Hindlimb muscle (tissue), 1 donor: Measurements from ENCODE around the gene DIAPH3. TPM values are rescaled to one million over a fixed set of nuclear protein-coding genes. Genes with fewer than 3 reads are reported as not detected.
"Not testable (repeated sequence)": the region's sequence is repeated elsewhere in the genome, so short reads cannot be mapped to it uniquely, and the experiment has no call there.

Experiments
- DNase-seq: peaks from one replicate; pipeline ENCODE4 v3.0.0-alpha.2; 2013
- polyA plus RNA-seq: library from polyadenylated mRNA; unstranded; fragments of 120-200 nt; gene quantifications from one replicate; pipeline ENCODE4 v1.2.1, GENCODE V29; 2013; ENCODE audit not compliant: insufficient read length

The DIAPH3 gene
- polyA plus RNA-seq = 6.3 TPM

GRCh38 chr13:60163478-60164233 is at the start of gene DIAPH3:
TSS of gene DIAPH3 (minus strand) at chr13:60163928. CDS start at chr13:60163766, 162 bp downstream.
- DNase-seq = peak; percentile 98

GRCh38 chr13:60213236-60213744 is 49.6 kb upstream of the DIAPH3 start:
- no peak for DNase-seq

- DNase-seq = no peak
Observed at GRCh38 chr13:60211548-60211947, 47.8 kb upstream of the DIAPH3 start.

- peak; percentile 68 for DNase-seq
Observed at GRCh38 chr13:60210510-60211330, 47.0 kb upstream of the DIAPH3 start.

- DNase-seq = not testable (repeated sequence)
Observed at GRCh38 chr13:60205499-60205898, 41.8 kb upstream of the DIAPH3 start.

- DNase-seq = no peak
Observed at GRCh38 chr13:60201286-60201685, 37.6 kb upstream of the DIAPH3 start.

- not testable (repeated sequence) for DNase-seq
Observed at GRCh38 chr13:60195893-60196292, 32.2 kb upstream of the DIAPH3 start.

GRCh38 chr13:60182907-60183306 is 19.2 kb upstream of the DIAPH3 start:
- no peak for DNase-seq

- no peak for DNase-seq
Observed at GRCh38 chr13:60178327-60178726, 14.6 kb upstream of the DIAPH3 start.

GRCh38 chr13:60175571-60175970 is 11.8 kb upstream of the DIAPH3 start:
- no peak for DNase-seq

GRCh38 chr13:60174113-60174512 is 10.4 kb upstream of the DIAPH3 start:
- no peak for DNase-seq

- no peak for DNase-seq
Observed at GRCh38 chr13:60172111-60172510, 8.4 kb upstream of the DIAPH3 start.

- DNase-seq = no peak
Observed at GRCh38 chr13:60170414-60170813, 6.7 kb upstream of the DIAPH3 start.

GRCh38 chr13:60169239-60170031 is 5.7 kb upstream of the DIAPH3 start:
- no peak for DNase-seq

- no peak for DNase-seq
Observed at GRCh38 chr13:60167121-60167520, 3.4 kb upstream of the DIAPH3 start.

- no peak for DNase-seq
Observed at GRCh38 chr13:60165391-60166099, 1.8 kb upstream of the DIAPH3 start.

- DNase-seq = no peak
Observed at GRCh38 chr13:60164234-60164889, 634 bp upstream of the DIAPH3 start.

GRCh38 chr13:60162096-60162495 is 1.6 kb downstream of the DIAPH3 start:
- no peak for DNase-seq

GRCh38 chr13:60158321-60158801 is 5.4 kb downstream of the DIAPH3 start:
- no peak for DNase-seq

GRCh38 chr13:60155978-60156377 is 7.8 kb downstream of the DIAPH3 start:
- DNase-seq = no peak

- no peak for DNase-seq
Observed at GRCh38 chr13:60152904-60153303, 10.8 kb downstream of the DIAPH3 start.
